ENCODE measurements around the gene CA4. TPM values are rescaled to one million over a fixed set of nuclear protein-coding genes. Genes with fewer than 3 reads are reported as not detected.

The CA4 gene
- polyA plus RNA-seq, 1 experiment: not detected

DNA sequence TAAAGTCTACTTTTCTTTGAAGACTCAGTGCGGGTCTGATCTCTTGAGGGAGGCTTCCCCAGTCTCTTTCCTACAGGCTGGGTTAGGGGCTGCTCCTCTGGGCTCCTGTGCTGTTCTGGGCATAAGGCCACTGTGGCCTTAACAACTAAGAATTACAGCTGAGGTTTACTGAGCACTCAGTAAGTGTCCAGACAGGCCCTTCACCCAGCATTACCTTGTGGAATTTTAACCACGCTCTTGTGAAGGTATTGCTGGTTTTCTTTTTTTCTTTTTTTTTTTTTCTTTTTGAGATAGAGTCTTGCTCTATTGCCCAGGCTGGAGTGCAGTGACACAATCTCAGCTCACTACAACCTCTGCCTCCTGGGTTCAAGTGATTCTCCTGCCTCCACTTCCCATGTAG is 3.6 kb upstream of the CA4 start:
- TF ChIP-seq, protein P1, sequence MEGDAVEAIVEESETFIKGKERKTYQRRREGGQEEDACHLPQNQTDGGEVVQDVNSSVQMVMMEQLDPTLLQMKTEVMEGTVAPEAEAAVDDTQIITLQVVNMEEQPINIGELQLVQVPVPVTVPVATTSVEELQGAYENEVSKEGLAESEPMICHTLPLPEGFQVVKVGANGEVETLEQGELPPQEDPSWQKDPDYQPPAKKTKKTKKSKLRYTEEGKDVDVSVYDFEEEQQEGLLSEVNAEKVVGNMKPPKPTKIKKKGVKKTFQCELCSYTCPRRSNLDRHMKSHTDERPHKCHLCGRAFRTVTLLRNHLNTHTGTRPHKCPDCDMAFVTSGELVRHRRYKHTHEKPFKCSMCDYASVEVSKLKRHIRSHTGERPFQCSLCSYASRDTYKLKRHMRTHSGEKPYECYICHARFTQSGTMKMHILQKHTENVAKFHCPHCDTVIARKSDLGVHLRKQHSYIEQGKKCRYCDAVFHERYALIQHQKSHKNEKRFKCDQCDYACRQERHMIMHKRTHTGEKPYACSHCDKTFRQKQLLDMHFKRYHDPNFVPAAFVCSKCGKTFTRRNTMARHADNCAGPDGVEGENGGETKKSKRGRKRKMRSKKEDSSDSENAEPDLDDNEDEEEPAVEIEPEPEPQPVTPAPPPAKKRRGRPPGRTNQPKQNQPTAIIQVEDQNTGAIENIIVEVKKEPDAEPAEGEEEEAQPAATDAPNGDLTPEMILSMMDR (IDR thresholded peaks at IDR 0.05; ENCODE audit: low read depth, low read length): no peak
- Histone ChIP-seq H3K9me3 (ENCODE audit: control insufficient read depth, insufficient read depth, low read length) (no peaks in the 10 kb centered on the region; the same call in 1 of the 2 replicates), H3K27me3 (ENCODE audit: control insufficient read depth, insufficient read depth, low read length) (peaks cover 72% of the 10 kb centered on the region), H3K4me3 (ENCODE audit: low read depth, low read length) (no peak overlapping the region), H3K27ac (ENCODE audit: low read depth, low read length) (no peak overlapping the region)
- ChIA-PET POLR2A (interaction anchor here (0.6 kb wide), 1 partner anchor 12 kb away, joined by 4 read pairs; no protein-coding TSS in a partner anchor), CTCF (no interaction called here)
- no peak for DNase-seq (ENCODE audit: low read depth, low spot score)

DNA sequence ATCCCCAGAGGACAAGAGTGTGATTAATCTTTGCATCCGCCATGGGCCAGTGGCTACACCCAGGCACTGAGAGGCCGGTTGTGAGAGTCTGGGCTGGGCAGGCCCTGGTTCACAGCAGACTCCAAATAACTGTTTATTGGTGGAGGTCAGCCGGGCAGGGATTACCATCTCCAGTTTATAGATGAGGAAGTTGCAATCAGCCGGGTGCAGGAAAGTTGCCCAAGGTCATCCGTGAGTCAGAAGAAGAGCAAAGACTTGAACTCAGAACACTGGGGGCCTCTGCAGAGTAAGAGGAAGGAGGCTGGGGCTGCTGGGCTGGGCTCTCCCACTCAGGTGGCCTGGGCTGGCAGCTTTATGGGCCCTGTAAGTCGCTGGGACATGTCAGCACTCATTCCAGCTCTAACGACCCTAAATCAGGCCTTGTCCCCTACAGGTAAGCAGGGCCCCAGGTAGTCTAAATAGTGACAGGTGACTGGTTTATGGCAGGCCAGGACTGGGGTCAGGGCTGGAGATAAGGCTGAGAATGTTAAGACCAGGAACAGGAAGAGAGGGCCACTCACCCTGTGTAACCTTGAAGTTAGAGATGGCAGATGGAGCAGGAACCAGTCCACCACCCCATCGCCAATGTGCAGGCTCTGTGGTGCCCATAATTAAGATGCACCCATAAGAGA is 2.1 kb upstream of the CA4 start:
- ChIA-PET CTCF (no interaction called here), POLR2A (no interaction called here)
- no peak for DNase-seq (ENCODE audit: low read depth, low spot score)
- no peak overlapping the region for H3K4me3 ChIP-seq (ENCODE audit: low read depth, low read length)
- H3K9me3 ChIP-seq (ENCODE audit: control insufficient read depth, insufficient read depth, low read length): no peaks in the 10 kb centered on the region; the same call in 1 of the 2 replicates
- TF ChIP-seq, protein P1 (IDR thresholded peaks at IDR 0.05; ENCODE audit: low read depth, low read length): no peak
- peaks cover 82% of the 10 kb centered on the region for H3K27me3 ChIP-seq (ENCODE audit: control insufficient read depth, insufficient read depth, low read length)
- no peak overlapping the region for H3K27ac ChIP-seq (ENCODE audit: low read depth, low read length)

DNA sequence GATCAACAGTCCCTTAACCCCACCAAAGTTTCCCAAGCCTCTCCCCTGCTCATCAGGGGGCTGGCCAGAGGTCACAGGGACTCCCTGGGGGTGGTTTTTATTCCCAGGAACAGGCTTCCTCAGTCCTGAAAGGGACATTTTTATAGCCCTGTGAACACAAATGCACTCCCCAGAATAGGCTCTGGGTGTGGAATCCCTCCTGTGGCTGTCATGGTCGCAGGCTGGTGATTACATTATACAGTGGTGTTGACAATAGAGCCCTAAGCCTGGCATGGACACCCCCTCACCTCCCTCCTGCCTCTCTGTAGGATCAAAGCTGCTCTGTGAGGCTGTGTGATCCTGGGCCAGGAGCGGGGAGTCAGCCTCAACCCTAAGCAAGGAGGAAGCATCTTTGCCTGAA is 1.4 kb upstream of the CA4 start:
- TF ChIP-seq, protein P1 (IDR thresholded peaks at IDR 0.05; ENCODE audit: low read depth, low read length): no peak
- ChIA-PET CTCF (no interaction called here), POLR2A (no interaction called here)
- no peaks in the 10 kb centered on the region; the same call in 1 of the 2 replicates for H3K9me3 ChIP-seq (ENCODE audit: control insufficient read depth, insufficient read depth, low read length)
- H3K27ac ChIP-seq (ENCODE audit: low read depth, low read length): no peak overlapping the region
- no peak overlapping the region for H3K4me3 ChIP-seq (ENCODE audit: low read depth, low read length)
- no peak for DNase-seq (ENCODE audit: low read depth, low spot score)
- peaks cover 85% of the 10 kb centered on the region for H3K27me3 ChIP-seq (ENCODE audit: control insufficient read depth, insufficient read depth, low read length)

DNA sequence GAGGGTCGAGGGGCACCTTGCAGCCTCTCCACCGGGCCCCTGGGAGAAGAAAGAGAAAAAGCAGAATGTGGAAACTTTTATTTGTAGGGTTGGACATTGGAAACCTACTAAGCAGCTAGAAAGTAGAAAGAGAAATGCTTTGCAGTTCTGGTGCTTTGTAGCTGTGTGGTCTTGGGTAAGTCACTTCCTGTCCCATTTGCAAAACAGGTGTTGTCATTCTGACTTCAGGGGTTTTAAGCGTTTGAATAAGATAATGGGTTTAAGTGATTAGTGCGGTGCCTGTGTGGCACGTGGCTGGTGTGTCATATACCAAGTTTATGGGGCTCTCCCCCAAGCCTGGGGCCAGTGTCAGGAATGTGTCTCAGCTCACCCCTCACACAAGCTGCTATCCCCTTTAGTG is 1.6 kb downstream of the CA4 start:
- CTCF ChIA-PET: no interaction called here
- Histone ChIP-seq H3K27ac (ENCODE audit: low read depth, low read length) (no peak overlapping the region), H3K27me3 (ENCODE audit: control insufficient read depth, insufficient read depth, low read length) (peaks cover 80% of the 10 kb centered on the region), H3K4me3 (ENCODE audit: low read depth, low read length) (no peak overlapping the region), H3K9me3 (ENCODE audit: control insufficient read depth, insufficient read depth, low read length) (no peaks in the 10 kb centered on the region; the same call in 1 of the 2 replicates)
- no peak for DNase-seq (ENCODE audit: low read depth, low spot score)
- POLR2A ChIA-PET: no interaction called here
- TF ChIP-seq, protein P1 (IDR thresholded peaks at IDR 0.05; ENCODE audit: low read depth, low read length): no peak

DNA sequence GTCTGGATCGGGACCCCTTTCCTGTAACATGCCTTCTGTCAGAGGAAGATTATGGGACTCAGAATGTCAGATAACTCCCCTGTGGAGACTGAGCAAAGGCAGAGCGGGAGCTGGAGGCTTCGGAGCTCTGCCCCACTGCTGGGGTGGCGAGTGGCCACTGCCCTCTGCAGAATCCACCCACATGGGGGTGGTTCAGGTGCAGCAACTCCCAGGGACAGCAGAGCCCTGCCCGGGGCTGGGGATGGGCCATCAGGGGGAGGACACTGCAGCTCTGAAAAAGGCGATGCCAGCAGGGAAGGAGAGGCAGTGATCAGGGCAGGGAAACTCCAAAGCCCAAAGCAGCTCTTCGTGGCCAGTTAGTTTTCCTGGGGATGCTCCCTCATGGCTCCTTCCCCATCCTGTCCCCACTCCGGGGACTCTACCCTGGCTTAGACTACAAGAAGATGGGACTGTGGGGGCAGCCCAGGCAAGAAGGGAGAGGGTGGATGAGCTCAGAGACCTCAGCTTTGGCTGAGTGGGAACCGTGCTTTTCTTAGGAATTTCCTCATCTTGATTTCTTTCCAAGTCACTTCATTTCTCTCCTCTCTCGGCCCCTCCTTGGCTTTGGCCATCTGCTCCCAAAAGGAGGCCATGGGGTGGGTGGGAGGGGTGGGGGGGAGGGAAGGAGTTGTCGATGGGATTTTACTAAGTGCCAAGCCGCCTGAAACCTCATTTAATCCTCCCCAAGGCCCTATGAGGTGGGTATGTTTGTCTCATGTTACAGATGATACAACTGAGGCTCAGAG is 4.0 kb downstream of the CA4 start:
- POLR2A ChIA-PET: no interaction called here
- Histone ChIP-seq H3K27me3 (ENCODE audit: control insufficient read depth, insufficient read depth, low read length) (peaks cover 68% of the 10 kb centered on the region), H3K9me3 (ENCODE audit: control insufficient read depth, insufficient read depth, low read length) (no peaks in the 10 kb centered on the region; the same call in 1 of the 2 replicates), H3K27ac (ENCODE audit: low read depth, low read length) (no peak overlapping the region), H3K4me3 (ENCODE audit: low read depth, low read length) (no peak overlapping the region)
- TF ChIP-seq, protein P1 (IDR thresholded peaks at IDR 0.05; ENCODE audit: low read depth, low read length): no peak
- CTCF ChIA-PET: no interaction called here
- DNase-seq (ENCODE audit: low read depth, low spot score): no peak
